ENCODE data around the gene ARL5B.

ARL5B gene

DNA sequence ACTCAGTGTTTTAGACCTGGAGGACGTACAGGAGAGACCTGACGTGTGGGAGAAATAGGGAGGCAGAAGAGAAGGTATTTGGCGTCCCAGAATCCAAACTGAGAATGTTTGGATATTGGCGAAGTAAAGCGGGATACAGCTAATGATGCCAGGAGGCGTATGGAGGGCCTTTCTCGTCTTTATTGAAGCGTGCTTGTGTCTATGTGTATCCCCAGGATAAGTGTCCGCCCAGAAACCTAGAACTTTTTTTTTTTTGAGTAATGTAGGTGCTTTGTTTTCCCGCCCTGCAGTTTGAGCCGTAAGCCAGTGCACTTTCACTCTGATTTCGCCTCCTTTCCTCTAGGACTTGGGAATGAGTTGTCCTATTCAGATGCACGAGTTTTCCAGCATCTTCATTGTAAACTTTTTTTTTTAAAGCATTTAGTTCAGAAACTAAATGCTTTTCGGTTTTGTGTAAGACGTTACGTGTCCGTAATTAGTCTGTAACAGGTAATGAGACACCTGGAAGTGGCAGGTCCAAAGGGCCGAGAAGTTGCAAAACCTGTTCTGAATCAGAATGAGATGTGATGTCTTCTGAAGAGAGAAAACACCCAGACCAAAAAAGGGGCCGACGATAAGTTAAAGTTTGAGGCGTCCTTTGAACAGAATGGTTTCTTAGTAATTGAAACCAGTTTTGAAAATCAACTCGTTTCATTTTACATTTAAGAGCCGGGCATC, 746 bp downstream of the ARL5B start:
- no peak for DNase-seq

DNA sequence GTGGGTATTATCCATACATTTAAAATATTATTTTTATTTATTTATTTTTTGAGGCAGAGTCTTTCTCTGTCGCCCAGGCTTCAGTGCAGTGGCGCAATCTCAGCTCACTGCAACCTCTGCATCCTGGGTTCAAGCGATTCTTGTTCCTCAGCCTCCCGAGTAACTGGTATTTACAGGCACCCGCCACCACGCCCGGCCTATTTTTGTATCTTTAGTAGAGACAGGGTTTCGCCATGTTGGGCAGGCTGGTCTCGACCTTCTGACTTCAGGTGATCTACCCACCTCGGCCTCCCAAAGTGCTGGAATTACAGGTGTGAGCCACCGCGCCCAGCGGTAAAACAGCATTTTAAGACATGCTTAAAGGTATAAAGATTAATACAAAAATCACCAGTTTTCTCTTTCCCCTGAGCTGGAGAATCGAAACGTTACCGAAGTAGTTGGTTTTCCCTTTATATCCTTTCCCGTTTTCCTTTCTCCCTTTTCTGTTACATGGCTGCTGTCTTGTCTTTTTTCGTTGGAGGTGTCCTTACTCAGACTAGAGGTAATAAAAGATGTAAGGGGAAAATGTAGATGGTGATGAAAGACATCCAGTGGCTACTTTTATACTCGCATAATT, 1.7 kb downstream of the ARL5B start:
- no peak for DNase-seq

DNA sequence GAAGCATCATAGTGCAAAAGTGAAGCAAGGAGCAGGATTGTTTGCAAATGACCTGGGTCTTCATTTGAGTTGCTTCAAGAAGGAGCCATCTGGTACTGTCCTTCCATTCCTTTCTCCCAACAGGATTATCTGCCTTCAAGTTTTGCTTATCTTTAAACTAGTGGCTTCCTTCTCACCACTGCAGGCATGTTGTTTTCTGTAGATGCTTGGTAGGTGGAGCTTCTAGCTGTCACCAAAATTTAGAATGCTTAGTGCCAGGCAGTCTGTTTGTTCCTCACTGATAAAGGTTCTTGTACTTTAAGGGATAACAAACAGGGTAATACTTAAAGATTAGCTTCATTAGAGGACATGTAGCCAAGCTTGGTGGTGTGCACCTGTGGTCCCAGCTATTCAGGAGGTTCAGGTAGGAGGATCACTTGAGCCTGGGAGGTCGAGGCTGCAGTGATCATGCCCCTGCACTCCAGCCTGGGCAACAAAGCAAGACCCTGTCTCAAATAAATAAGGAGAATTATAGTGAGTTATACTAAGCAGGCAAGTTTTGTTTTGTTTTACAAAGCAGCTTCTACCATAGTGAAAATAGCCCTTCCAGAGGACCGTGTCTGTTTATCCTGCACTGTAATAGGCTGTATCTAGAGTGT, 5.7 kb downstream of the ARL5B start:
- no peak for DNase-seq

DNA sequence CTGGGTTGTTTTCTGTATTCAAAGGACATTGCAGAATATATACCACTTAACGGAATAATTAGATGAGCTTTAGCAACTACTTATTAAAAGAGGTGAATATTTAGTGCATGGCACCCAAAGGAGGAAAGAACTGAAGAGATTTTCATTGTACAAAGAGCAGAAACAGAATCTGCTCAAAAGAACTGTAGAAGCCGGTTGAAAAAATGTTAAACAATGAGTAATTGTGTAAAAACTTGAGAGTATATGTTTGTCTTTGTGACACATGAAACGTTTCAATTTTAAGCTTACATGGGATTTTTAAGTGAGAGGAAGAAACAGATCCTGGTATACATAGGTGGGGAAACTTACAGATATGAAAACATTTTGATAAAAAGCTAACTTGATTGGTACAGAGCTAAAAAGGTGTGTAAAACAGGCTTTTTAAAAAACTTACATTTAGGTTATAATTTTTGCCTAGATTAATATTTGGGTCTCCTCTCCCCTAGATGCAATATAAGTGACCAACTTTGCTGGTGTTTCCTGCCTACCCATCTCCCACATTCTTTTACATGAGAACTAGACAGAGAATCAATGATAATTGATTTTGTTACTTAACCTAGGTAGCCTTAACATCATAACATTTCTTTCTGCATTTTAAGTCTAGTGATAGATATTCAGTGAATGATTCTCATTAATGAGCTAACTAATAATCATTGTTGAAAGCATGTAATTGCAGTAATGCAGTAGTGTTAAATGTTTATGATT, 6.8 kb downstream of the ARL5B start:
- no peak for DNase-seq

DNA sequence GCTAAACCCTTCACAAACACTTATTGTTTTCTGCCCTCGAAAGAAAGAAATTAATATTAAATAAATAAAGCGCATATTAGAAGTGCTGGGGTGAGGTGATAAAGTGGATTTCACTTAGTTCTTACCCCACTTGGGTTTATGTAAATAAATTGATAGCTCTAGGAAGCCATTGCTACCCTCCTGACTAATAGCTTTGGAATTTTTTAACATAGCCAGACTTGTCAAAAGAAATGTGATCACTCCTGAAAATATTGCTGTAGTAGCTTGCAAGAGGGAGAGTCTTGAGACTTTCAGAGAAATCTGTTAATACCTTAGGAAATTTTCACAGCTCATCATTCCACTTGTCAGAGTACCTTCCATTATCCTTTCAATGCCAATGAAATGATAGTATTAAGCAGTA, 7.6 kb downstream of the ARL5B start:
- no peak for DNase-seq

DNA sequence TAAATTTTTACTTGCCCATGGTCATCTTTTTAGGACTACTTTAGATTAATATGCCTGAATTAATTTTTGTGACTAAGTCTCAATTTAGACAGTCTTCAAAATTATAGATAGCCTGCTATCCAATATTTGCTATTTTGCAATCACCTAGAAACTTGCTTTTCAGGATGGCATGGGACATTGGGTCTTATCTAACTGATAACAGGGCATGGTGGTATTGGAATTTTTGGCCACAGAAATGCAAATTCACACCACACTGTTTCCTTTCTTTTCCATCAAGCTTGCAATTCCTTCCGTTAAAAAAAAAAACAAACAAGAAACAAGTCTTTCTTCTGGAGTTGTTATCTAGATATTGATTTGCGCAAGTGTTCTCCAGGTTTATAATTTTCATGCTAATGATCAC, 8.8 kb downstream of the ARL5B start:
- DNase-seq = no peak

DNA sequence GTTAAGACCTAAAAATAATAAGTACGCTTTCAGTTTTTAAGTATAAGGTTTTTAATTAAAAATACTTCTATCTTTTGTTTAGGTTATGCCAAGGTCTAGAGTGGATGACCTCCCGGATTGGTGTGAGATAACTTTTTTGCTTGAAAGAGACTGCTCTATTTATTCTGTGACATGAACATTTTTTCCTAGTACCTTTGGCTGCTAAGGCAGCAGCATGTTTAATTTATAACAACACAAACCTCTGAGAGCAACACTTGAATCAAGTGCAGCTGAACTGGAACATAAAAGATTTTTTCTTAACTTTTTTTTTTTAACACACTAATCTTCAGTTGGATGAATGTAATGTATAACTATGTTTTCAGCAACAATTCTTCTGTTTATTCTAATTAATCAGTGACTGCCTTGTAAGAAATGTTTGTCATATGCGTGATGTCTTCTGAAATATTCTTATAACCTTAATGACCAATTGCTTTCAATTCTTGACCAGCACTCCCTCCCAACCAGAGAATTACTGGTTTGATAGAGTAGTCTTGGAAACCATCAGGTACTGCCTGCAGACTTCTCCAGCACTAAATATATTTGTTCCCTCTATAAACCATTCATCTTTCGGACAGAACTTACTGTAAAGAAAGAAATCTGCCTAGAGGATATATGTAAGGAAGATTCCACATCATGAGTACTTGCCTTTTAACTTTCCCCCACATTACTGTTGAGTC, 16.0 kb downstream of the ARL5B start:
- no peak for DNase-seq

DNA sequence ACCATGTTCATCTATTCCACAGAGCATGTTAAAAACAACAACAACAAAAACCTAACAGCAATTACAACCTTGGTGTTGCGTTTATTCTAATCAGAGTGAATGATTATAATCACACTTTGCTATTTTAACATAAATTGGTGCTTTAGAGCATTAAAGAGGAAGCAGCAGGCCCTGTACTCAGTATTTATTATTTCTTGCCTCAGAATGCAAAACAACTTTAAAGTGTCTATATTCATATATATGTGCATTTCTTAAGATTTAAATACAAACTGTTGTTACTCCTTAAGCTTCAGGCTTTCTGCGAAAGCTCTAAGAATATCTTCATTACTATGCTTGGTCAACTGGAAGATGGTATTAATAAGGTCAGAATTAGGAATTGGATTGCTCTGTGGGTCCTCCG, 21.5 kb downstream of the ARL5B start:
- no peak for DNase-seq

DNA sequence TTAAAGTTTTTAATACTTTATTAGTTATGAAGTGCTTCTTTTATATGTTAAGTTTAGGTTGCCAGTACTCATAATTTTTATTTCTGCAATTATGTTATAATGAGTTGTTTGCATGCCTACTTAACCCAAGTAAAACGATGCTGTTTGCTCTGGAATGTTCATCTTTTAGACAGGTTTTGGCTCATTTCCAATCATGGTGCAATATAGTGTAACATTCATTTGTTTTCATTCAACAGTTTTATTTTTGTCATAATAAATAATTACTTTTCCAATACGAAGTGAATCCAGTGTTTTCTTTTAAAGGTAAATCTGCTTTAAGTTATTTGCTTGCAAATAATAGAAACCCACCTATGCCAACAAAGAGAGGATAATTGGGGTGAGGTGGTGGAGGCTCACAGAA, 22.1 kb downstream of the ARL5B start:
- DNase-seq = no peak

DNA sequence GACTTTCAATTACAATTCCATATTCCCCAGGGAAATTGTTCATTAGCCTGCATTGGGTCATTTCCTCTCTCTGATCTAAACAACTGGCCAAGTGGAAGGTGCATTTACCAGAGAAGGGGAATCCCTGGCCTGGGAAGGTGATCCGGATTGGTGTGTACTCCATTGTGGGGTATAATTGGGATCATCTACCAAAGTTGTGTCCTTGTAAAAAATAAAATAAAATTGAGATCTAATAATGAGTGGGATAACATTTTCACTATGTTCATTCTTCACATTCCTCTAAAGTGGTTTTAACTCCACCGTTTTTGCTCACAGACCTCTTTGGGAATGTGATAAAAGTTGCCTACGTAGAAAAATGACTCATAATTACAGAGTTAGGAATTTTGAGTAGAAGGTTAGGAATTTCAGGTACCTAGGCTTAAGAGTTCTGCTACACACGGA, 22.8 kb downstream of the ARL5B start:
- DNase-seq = no peak

DNA sequence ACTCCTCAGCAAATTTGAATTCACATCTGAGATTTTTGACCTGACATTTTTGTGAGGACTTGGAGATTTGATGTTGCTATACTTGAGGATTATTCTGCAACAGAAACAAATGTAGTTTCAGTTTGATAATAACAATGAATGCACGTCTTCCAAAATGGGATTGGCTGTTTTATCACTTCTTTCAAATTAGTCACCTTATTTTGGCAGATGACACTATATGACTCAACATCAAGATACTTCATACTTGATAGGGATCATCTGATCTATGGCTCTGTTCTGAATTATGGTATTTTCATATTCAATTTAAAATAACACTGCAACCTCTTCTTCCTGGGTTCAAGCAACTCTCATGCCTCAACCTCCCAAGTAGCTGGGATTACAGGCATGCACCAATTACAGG, 24.2 kb downstream of the ARL5B start:
- DNase-seq = no peak

DNA sequence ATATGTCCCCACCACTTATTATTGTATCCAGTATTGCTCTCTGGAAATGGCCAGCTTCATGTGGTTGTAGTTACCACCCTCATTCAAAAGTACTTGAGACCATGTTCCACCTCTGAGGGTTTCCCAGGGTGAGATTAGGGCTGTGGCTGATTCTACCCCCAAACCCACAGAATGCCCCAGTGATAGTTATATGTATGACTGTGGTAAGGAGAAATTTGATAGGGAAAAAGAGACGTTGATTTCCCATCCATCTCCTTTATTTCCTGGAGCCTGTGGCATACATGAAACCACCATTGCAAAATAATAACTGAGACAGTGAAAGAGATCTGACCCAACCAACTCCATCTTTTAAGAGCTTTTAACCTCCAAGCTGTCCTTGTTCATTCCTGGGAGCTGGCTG, 25.2 kb downstream of the ARL5B start:
- no peak for DNase-seq

DNA sequence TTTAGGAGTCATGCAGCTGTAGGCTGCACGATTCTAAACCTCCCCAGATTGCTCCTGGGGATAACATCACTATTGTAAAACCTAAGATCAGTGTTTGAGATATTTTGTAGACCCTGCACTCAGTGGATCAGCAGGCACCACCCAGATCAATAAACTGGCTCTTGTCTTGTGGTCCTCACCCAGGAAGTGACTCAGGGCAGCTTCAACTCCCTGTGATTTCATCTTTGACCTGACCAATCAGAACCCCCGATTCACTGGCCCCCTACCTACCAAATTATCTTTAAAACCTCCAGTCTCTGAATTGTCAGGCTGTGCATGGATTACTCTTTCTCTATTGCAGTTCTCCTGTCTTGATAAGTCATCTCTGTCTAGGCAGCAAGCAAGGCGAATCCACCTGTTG, 25.7 kb downstream of the ARL5B start:
- no peak for DNase-seq

DNA sequence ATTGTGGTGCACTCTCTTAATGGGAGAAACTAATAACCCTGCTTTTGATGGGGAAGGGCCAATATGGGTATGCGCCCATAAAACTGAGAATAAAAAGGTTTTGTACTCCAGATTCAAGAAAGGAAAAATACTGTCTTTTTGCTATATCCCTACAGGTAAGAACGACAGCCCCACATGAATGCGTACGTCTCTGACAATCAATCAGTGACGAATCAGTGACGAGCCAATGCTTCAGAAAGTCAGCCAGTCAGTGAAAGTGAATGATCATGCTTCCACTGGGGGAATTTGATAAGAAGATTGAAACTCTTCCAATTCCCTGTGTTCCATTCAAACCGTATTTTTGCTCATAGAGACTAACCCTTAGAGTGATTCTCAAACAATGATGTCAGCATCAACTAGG, 26.3 kb downstream of the ARL5B start:
- DNase-seq = no peak

DNA sequence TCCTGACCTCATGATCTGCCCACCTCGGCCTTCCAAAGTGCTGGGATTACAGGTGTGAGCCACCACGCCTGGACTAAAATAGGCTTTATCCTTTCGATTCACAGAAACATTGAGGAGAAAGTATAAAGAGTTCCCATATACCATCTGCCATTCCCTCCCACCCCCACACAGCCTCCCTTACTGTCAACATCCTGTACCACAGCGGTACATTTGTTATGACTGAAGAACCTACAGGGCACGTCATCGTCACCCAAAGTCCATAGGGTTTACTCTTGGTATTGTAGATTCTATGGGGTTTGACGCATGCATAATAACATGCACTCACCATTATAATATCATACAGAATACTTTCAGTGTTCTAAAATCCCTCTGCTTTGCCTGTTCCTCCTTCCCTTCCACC, 28.0 kb downstream of the ARL5B start:
- no peak for DNase-seq

DNA sequence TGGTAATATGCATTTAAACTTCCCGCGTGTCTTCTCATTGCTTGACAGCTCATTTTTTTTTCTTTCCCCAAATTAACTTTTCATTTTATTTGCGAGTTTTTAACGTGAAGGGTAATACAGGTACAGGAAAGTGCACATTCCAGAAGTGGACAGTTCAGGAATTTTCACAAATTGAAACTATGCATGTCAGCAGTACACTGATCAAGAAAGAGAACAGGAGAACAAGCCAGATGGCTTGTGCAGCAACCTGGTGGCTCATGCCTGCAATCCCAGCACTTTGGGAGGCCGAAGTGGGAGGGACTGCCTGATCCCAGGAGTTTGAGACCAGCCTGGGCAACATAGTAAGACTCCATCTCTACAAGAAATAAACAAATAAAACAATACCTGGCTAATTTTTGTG, 28.5 kb downstream of the ARL5B start:
- no peak for DNase-seq

DNA sequence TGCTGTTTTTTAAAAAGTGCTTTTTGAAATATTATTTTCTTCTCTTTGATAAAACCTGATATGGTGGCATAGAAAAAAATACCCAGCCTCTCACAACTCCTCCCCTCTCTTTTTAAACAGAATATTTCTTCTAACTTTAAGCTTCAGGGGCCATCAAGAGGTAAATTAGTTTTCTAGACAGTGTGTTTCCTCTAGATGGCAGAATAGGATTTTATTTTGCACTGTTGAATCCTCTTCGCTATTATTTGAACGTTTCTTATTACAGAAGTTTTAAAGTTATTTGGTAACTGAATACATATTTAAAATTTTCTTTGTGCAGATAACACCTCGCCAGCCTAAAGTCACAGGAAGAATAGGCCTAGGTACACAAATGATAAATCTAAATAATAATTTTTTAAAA, 30.3 kb downstream of the ARL5B start:
- no peak for DNase-seq

DNA sequence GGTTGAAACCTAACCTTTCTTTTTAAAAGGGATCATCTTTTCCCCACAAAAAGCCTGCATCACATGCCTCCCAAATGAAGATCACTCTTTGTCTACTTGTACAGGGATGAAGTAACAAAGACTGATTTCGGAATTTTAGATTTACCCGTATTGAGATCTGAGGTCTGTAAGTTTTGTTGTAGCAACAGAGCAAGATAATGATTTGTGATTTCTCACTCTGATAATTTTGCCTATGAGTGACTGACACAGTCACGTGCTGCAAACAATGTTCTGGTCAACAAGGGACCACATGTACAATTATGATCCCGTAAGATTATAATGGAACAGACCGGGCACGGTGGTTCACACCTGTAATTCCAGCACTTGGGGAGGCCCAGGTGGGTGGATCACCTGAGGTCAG, 31.3 kb downstream of the ARL5B start:
- DNase-seq = no peak

DNA sequence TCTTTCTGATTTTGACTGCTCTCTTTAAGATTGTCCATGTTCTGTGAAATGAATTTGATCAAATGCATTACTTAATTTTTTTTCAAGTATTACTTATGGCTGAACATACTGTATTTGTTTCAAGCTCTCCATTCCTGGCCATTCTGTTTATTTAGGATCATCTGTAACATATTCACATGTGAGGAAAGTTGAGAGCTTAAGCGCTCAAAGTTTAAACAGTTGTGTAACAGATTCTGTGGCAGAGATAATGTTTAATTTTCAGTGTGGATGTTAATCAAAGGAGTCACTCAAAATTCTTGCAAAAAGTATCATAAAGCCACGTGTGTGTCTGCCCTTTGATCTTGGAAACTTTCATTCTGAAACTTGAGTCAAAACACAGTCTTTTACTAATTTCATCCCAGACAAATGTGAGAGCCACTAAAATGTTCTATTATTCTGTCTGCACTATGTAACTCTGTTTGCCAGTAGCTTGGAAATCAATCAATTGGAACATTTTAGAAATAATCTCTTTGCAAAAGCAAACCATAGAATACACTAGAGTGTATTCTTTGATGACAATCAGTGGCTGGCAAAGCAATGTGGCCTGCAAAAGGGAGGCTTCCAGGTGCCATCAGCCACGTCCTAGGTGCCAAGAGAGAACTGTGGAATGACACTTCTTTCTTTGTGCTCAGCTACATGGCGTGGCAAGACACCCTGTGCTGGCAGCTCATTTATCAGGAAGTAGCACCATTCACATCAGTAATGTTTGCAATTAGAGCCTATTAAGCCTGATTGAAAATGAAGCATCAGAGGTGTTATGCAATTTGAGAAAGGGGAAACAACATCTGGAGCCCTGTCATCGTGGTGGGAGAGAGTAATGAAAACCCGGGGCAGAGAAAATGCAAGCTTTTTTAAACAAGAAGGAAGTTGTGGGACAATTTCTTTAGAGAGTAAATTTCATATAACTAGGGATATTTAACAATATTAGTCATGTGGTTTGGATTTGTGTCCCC, 40.9 kb downstream of the ARL5B start:
- DNase-seq = no peak

DNA sequence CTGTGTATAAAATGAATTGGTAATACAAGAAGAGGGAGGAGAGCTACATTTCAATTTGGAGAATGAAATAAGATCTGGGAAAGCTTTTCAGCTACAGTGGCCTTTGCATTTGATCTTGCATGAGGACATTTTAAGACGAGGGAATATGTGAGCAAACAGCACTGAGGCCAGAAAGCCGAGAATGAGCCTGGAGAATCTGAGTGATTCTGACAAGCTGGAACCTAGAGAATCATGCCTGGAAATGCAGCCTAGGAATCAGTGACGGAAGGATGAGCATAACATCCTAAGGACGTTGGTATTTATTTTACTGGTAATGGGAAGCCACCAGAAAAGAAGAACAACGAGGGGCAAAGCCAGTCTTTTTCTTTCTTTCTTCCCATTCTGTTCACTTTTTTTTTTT, 44.3 kb downstream of the ARL5B start:
- no peak for DNase-seq

DNA sequence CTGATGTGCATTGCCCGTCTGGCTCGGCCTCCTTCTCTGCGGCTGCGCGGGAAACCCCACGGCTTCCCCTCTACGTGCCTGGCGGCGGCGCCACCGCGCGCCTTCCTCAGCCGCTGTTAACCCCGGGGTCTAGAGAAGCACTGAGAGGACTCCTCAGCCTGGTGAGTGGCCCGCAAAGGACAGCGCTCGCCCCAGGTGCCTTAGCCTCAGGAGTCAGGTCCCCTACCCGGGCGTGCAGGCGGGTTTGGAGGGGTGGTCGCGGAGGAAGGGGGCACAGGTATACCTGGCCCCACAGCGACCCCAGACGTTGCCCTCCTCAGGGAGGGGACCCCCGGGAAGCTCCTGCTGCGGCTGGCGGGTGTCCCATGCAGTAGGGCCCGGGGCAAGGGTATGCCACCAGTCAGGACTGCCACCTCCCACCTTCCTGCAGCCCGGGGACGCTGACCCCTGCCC, 51.0 kb downstream of the ARL5B start:
- DNase-seq = no peak

DNA sequence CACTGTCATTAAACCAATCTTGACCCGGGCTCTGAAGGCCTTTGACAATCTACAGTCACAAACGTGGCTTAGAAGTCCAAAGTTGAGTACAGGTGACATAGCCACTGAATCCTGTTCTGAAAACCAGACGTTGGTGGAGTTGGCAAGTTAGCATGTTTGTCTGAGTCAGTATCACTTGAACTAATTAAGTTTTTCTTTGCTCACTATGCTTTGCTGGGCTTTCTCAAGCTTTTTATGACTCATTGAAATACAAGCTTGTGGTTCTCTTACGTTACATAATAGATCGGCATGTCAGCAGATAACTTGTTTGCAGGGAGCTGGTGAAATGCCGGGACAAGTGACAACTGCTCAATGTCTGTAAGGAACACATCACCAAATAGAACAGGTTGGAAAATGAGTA, 53.8 kb downstream of the ARL5B start:
- DNase-seq = no peak
